Measurements from ENCODE around the gene PSMD9.

GRCh38 chr12:121839106-121839992 lies 49.2 kb upstream of the PSMD9 start:
- TF ChIP-seq, protein P1, sequence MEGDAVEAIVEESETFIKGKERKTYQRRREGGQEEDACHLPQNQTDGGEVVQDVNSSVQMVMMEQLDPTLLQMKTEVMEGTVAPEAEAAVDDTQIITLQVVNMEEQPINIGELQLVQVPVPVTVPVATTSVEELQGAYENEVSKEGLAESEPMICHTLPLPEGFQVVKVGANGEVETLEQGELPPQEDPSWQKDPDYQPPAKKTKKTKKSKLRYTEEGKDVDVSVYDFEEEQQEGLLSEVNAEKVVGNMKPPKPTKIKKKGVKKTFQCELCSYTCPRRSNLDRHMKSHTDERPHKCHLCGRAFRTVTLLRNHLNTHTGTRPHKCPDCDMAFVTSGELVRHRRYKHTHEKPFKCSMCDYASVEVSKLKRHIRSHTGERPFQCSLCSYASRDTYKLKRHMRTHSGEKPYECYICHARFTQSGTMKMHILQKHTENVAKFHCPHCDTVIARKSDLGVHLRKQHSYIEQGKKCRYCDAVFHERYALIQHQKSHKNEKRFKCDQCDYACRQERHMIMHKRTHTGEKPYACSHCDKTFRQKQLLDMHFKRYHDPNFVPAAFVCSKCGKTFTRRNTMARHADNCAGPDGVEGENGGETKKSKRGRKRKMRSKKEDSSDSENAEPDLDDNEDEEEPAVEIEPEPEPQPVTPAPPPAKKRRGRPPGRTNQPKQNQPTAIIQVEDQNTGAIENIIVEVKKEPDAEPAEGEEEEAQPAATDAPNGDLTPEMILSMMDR (IDR thresholded peaks at IDR 0.05), result peak in 2 of 3 donors; percentile 37 to 50
- TF ChIP-seq POLR2A (IDR thresholded peaks at IDR 0.05), result no peak
